GM23338 (cell line): ENCODE data around the gene ATF3. TPM values are rescaled to one million over a fixed set of nuclear protein-coding genes. Genes with fewer than 3 reads are reported as not detected.

Experiments used
- ATAC-seq: fragments of 200-7000 bp; cut with Tn5 transposase; 3 replicates; pipeline ENCODE4 v1.9.1; 2020
- DNase-seq: peaks from one replicate; pipeline ENCODE4 v3.0.0-alpha.2; 2015; ENCODE audit warnings: low spot score
- H2AFZ ChIP-seq: fragments of 200-600 bp; sonication (generic); 2 replicates; pipeline ENCODE4 v1.8.0; 2016; ENCODE audit warnings: antibody characterized with exemption, mild to moderate bottlenecking, moderate library complexity
- H3F3A ChIP-seq: fragments of 200-600 bp; sonication (generic); replicated peaks from 2 replicates; pipeline ENCODE4 v1.8.0; 2017; ENCODE audit warnings: antibody characterized with exemption, mixed run types, low read depth
- H3K27ac ChIP-seq: fragments of 200-600 bp; sonication (generic); 2 replicates; pipeline ENCODE4 v1.6.1; 2016; ENCODE audit warnings: low read depth
- H3K27me3 ChIP-seq: fragments of 200-600 bp; sonication (generic); 2 replicates; pipeline ENCODE4 v1.8.0; 2016; ENCODE audit warnings: mild to moderate bottlenecking, mixed run types, moderate library complexity; ENCODE audit not compliant: insufficient read depth
- H3K36me3 ChIP-seq: fragments of 200-600 bp; sonication (generic); 2 replicates; pipeline ENCODE4 v1.8.0; 2016; ENCODE audit warnings: mild to moderate bottlenecking; ENCODE audit not compliant: insufficient read depth
- H3K4me1 ChIP-seq: fragments of 200-600 bp; sonication (generic); 2 replicates; pipeline ENCODE4 v1.8.0; 2016; ENCODE audit warnings: mild to moderate bottlenecking, moderate library complexity; ENCODE audit not compliant: insufficient read depth
- H3K4me2 ChIP-seq: fragments of 200-600 bp; sonication (generic); 2 replicates; pipeline ENCODE4 v1.7.1; 2017; ENCODE audit warnings: mixed run types
- H3K4me3 ChIP-seq: fragments of 200-600 bp; sonication (generic); 2 replicates; pipeline ENCODE4 v1.6.1; 2016; ENCODE audit warnings: mixed run types
- H3K79me2 ChIP-seq: fragments of 200-600 bp; sonication (generic); replicated peaks from 2 replicates; pipeline ENCODE4 v1.8.0; 2017; ENCODE audit warnings: mild to moderate bottlenecking; ENCODE audit not compliant: insufficient read depth
- H3K9me2 ChIP-seq: fragments of 200-600 bp; sonication (generic); 2 replicates; pipeline ENCODE4 v1.8.0; 2017; ENCODE audit not compliant: insufficient read depth
- H4K20me1 ChIP-seq: fragments of 200-600 bp; sonication (generic); replicated peaks from 2 replicates; pipeline ENCODE4 v1.8.0; 2017; ENCODE audit warnings: mild to moderate bottlenecking; ENCODE audit not compliant: insufficient read depth
- H3K27ac Mint-ChIP-seq: 2 replicates; pipeline ENCODE4 v1.8.0; 2020; ENCODE audit warnings: inconsistent platforms, mild to moderate bottlenecking, moderate library complexity, mixed read lengths
- H3K27me3 Mint-ChIP-seq: 3 replicates; pipeline ENCODE4 v1.8.0; 2022; ENCODE audit warnings: low read depth, mild to moderate bottlenecking, moderate library complexity, mixed read lengths, inconsistent platforms; ENCODE audit not compliant: insufficient read depth, poor library complexity
- H3K36me3 Mint-ChIP-seq: 3 replicates; pipeline ENCODE4 v1.8.0; 2021; ENCODE audit warnings: low read depth, mild to moderate bottlenecking, inconsistent platforms, moderate library complexity, mixed read lengths
- H3K4me1 Mint-ChIP-seq: 3 replicates; pipeline ENCODE4 v1.8.0; 2020; ENCODE audit warnings: mild to moderate bottlenecking, inconsistent platforms, mixed read lengths
- H3K4me3 Mint-ChIP-seq: 3 replicates; pipeline ENCODE4 v1.8.0; 2021; ENCODE audit warnings: moderate library complexity, mild to moderate bottlenecking, inconsistent platforms, mixed read lengths
- H3K9me3 Mint-ChIP-seq: 3 replicates; pipeline ENCODE4 v1.8.0; 2020; ENCODE audit warnings: moderate library complexity, mild to moderate bottlenecking, inconsistent platforms, mixed read lengths
- CTCF ChIP-seq, 2 experiments: fragments of 200-600 bp in 1 of 2; sonication (generic) in 1 of 2; conservative IDR thresholded peaks; 2 replicates each; pipeline versions ENCODE4 v1.5.1 to v1.6.1; 2016 to 2017; ENCODE audit warnings: antibody characterized with exemption in 2 of 2, low read depth in 2 of 2, mild to moderate bottlenecking in 2 of 2, moderate library complexity in 1 of 2
- EZH2 ChIP-seq: fragments of 200-600 bp; sonication (generic); IDR thresholded peaks from one replicate; pipeline ENCODE4 v1.8.0; 2017; ENCODE audit warnings: antibody characterized with exemption, mild to moderate bottlenecking, low read depth; ENCODE audit not compliant: unreplicated experiment
- EZH2phosphoT487 ChIP-seq: fragments of 200-600 bp; sonication (generic); IDR thresholded peaks from one replicate; pipeline ENCODE4 v1.8.1; 2018; ENCODE audit warnings: antibody characterized with exemption; ENCODE audit not compliant: unreplicated experiment
- JUNB ChIP-seq: IDR thresholded peaks from one replicate; pipeline ENCODE4 v1.6.1; 2016; ENCODE audit warnings: antibody characterized with exemption; ENCODE audit not compliant: unreplicated experiment
- NANOG ChIP-seq: IDR thresholded peaks from 2 replicates; pipeline ENCODE4 v1.6.1; 2016; ENCODE audit warnings: antibody characterized with exemption, borderline replicate concordance
- STAT1 ChIP-seq: IDR thresholded peaks from one replicate; pipeline ENCODE4 v1.6.1; 2016; ENCODE audit warnings: antibody characterized with exemption; ENCODE audit not compliant: unreplicated experiment
- ZNF114 ChIP-seq: fragments of 250-450 bp; sonication (Bioruptor Pico); IDR thresholded peaks from 2 replicates; pipeline ENCODE4 v1.5.0; 2020; ENCODE audit warnings: mild to moderate bottlenecking, moderate library complexity
- ZNF331 ChIP-seq: fragments of 250-450 bp; sonication (Bioruptor Pico); IDR thresholded peaks from 2 replicates; pipeline ENCODE4 v1.5.0; 2020; ENCODE audit warnings: low read depth, mild to moderate bottlenecking, moderate library complexity
- ZNF462 ChIP-seq: fragments of 250-450 bp; sonication (Bioruptor Pico); IDR thresholded peaks from 2 replicates; pipeline ENCODE4 v1.5.0; 2020; ENCODE audit warnings: mild to moderate bottlenecking, moderate library complexity
- polyA plus RNA-seq: library from polyadenylated mRNA; unstranded; fragments of >200 nt; fragmentation: Nextera tagmentation; extraction: Ambion mirVana; gene quantifications from 2 replicates; pipeline ENCODE4 v1.2.1, GENCODE V29; 2016
- total RNA-seq: library from RNA; depleted of rRNA; stranded (reverse); fragments of >200 nt; shearing (Covaris generic); gene quantifications from 2 replicates; pipeline ENCODE4 v1.2.3, GENCODE V29; 2014
- TF ChIP-seq, protein P1 (sequence below): IDR thresholded peaks from 2 replicates; pipeline ENCODE4 v1.6.1; 2016; ENCODE audit warnings: antibody characterized with exemption

ATF3 gene
- total and polyA plus RNA-seq, 2 experiments from 2014 or later: 12.6 to 17.2 TPM

DNA sequence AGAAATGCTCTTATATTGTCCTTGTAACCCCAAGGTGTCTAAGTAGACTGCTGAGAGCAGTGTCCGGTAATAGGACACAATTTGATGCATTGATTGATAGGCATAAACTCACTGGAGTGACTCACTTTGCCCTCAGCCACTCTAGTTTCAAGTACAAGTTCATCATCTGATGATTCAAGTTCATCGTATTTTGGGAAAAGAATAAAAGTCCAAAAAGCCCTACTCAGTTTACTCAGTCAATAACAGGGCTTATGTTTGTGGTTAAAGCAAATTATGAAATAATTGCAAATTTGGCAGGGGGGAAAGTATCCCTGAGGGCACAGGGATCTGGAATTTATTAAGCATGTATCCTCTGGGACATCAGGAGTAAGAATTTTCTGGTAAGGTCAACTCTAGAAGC, 7.6 kb upstream of the ATF3 start:
- peaks cover 24% of the 10 kb centered on the region for H3K4me1 Mint-ChIP-seq
- no peaks in the 10 kb centered on the region for H3K36me3 Mint-ChIP-seq
- H3K4me3 ChIP-seq: no peak overlapping the region
- peaks cover 11% of the 10 kb centered on the region for H3K27me3 Mint-ChIP-seq
- H3K9me3 Mint-ChIP-seq: no peaks in the 10 kb centered on the region
- H3K27me3 ChIP-seq: peaks cover 23% of the 10 kb centered on the region
- ATAC-seq (no peak), DNase-seq (no peak)
- H3K27ac Mint-ChIP-seq: no peak overlapping the region
- H2AFZ ChIP-seq: no peak overlapping the region
- peaks cover 9% of the 10 kb centered on the region; the same call in 1 of the 2 replicates for H3K9me2 ChIP-seq
- no peaks in the 10 kb centered on the region for H4K20me1 ChIP-seq
- H3K36me3 ChIP-seq: no peaks in the 10 kb centered on the region
- peaks cover 15% of the 10 kb centered on the region for H3K4me1 ChIP-seq
- no peak overlapping the region for H3K4me2 ChIP-seq
- H3K4me3 Mint-ChIP-seq: no peak overlapping the region
- no peaks in the 10 kb centered on the region for H3F3A ChIP-seq
- no peak overlapping the region for H3K27ac ChIP-seq
- no peaks in the 10 kb centered on the region for H3K79me2 ChIP-seq
- TF ChIP-seq, protein P1, sequence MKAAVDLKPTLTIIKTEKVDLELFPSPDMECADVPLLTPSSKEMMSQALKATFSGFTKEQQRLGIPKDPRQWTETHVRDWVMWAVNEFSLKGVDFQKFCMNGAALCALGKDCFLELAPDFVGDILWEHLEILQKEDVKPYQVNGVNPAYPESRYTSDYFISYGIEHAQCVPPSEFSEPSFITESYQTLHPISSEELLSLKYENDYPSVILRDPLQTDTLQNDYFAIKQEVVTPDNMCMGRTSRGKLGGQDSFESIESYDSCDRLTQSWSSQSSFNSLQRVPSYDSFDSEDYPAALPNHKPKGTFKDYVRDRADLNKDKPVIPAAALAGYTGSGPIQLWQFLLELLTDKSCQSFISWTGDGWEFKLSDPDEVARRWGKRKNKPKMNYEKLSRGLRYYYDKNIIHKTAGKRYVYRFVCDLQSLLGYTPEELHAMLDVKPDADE: no peak
- TF ChIP-seq ZNF462 (CRISPR knock-in tag): no peak
- no peak for TF ChIP-seq ZNF114
- no peak for TF ChIP-seq EZH2
- no peak for TF ChIP-seq NANOG

- Histone ChIP-seq H3K79me2 (no peaks in the 10 kb centered on the region), H3F3A (no peaks in the 10 kb centered on the region), H3K36me3 (no peaks in the 10 kb centered on the region), H3K4me2 (no peak overlapping the region), H2AFZ (no peak overlapping the region), H3K27me3 (peaks cover 28% of the 10 kb centered on the region), H4K20me1 (no peaks in the 10 kb centered on the region), H3K4me1 (peaks cover 20% of the 10 kb centered on the region), H3K4me3 (no peak overlapping the region), H3K9me2 (peaks cover 9% of the 10 kb centered on the region; the same call in 1 of the 2 replicates), H3K27ac (no peak overlapping the region)
- ATAC-seq: no peak
- Mint-ChIP-seq H3K9me3 (no peaks in the 10 kb centered on the region), H3K4me1 (peaks cover 24% of the 10 kb centered on the region), H3K36me3 (no peaks in the 10 kb centered on the region), H3K27me3 (peaks cover 17% of the 10 kb centered on the region), H3K27ac (no peak overlapping the region), H3K4me3 (no peak overlapping the region)
- DNase-seq: no peak
- TF ChIP-seq NANOG: no peak
- TF ChIP-seq CTCF (conservative IDR thresholded peaks at IDR 0.05; ENCODE audit: low read depth in 2 of 2): no peak
- no peak for TF ChIP-seq JUNB
- no peak for TF ChIP-seq ZNF331
- TF ChIP-seq EZH2phosphoT487: no peak
- no peak for TF ChIP-seq STAT1
- TF ChIP-seq ZNF114: no peak
Observed at GRCh38 chr1:212601524-212601923, 7.0 kb upstream of the ATF3 start.
